ENCODE measurements around the gene ADARB1.
"Not testable (repeated sequence)": the region's sequence is repeated elsewhere in the genome, so short reads cannot be mapped to it uniquely, and the experiment has no call there.

ADARB1 gene

GRCh38 chr21:45117314-45117713, 42.9 kb downstream of the ADARB1 start:
- no peak for DNase-seq (ENCODE audit: low read depth in 2 of 2)

GRCh38 chr21:45118099-45118498, 43.7 kb downstream of the ADARB1 start:
- no peak for DNase-seq (ENCODE audit: low read depth in 2 of 2)

GRCh38 chr21:45119812-45120211, 45.4 kb downstream of the ADARB1 start:
- no peak for DNase-seq (ENCODE audit: low read depth in 2 of 2)

GRCh38 chr21:45120975-45121374, 46.6 kb downstream of the ADARB1 start:
- DNase-seq (ENCODE audit: low read depth in 2 of 2), result no peak

- DNase-seq (ENCODE audit: low read depth in 2 of 2), result no peak
Measured at GRCh38 chr21:45122030-45122429, 47.6 kb downstream of the ADARB1 start.

- DNase-seq (ENCODE audit: low read depth in 2 of 2), result no peak
Measured at GRCh38 chr21:45122432-45123132, 48.2 kb downstream of the ADARB1 start.

GRCh38 chr21:45123440-45123839, 49.1 kb downstream of the ADARB1 start:
- DNase-seq (ENCODE audit: low read depth in 2 of 2), result no peak

- no peak for DNase-seq (ENCODE audit: low read depth in 2 of 2)
Measured at GRCh38 chr21:45124596-45124995, 50.2 kb downstream of the ADARB1 start.

- no peak for DNase-seq (ENCODE audit: low read depth in 2 of 2)
Measured at GRCh38 chr21:45125357-45125756, 51.0 kb downstream of the ADARB1 start.

GRCh38 chr21:45126204-45126626, 51.8 kb downstream of the ADARB1 start:
- no peak for DNase-seq (ENCODE audit: low read depth in 2 of 2)

- no peak for DNase-seq (ENCODE audit: low read depth in 2 of 2)
Measured at GRCh38 chr21:45126983-45127382, 52.6 kb downstream of the ADARB1 start.

- DNase-seq (ENCODE audit: low read depth in 2 of 2), result no peak
Measured at GRCh38 chr21:45127937-45128336, 53.6 kb downstream of the ADARB1 start.

GRCh38 chr21:45128613-45129188, 54.3 kb downstream of the ADARB1 start:
- peak; percentile 53 to 57 for DNase-seq (ENCODE audit: low read depth in 2 of 2)

GRCh38 chr21:45129189-45129923, 55.0 kb downstream of the ADARB1 start:
- DNase-seq (ENCODE audit: low read depth in 2 of 2), result no peak

- DNase-seq (ENCODE audit: low read depth in 2 of 2), result no peak
Measured at GRCh38 chr21:45130324-45130774, 56.0 kb downstream of the ADARB1 start.

GRCh38 chr21:45131537-45131999, 57.2 kb downstream of the ADARB1 start:
- no peak for DNase-seq (ENCODE audit: low read depth in 2 of 2)

GRCh38 chr21:45132841-45133573, 58.6 kb downstream of the ADARB1 start:
- DNase-seq (ENCODE audit: low read depth in 2 of 2), result no peak

- not testable (repeated sequence) for DNase-seq (ENCODE audit: low read depth in 2 of 2)
Measured at GRCh38 chr21:45133574-45134278, 59.3 kb downstream of the ADARB1 start.

GRCh38 chr21:45134279-45135076, 60.1 kb downstream of the ADARB1 start:
- DNase-seq (ENCODE audit: low read depth in 2 of 2), result no peak

GRCh38 chr21:45135122-45135521, 60.7 kb downstream of the ADARB1 start:
- no peak for DNase-seq (ENCODE audit: low read depth in 2 of 2)

GRCh38 chr21:45135868-45136267, 61.5 kb downstream of the ADARB1 start:
- no peak for DNase-seq (ENCODE audit: low read depth in 2 of 2)

All from stimulated activated CD8-positive, alpha-beta memory T cell treated with anti-CD3 and anti-CD28 coated beads, Interleukin-15, amount 100 ng/mL, for 48 hours (primary cell).